CD14-positive monocyte (primary cell): ENCODE measurements around the gene NEFH. TPM values are rescaled to one million over a fixed set of nuclear protein-coding genes. Genes with fewer than 3 reads are reported as not detected.

Source experiments
- DNase-seq, 3 donors: peaks; one replicate each; pipeline ENCODE4 v3.0.0-alpha.2; 2011 to 2022
- H2AFZ ChIP-seq: 2 replicates; pipeline ENCODE4 v1.6.0; 2012; ENCODE audit warnings: mild to moderate bottlenecking, low read depth, low read length, inconsistent platforms; ENCODE audit not compliant: insufficient read depth, poor library complexity, severe bottlenecking
- H3K27ac ChIP-seq, 2 donors: 1 replicate in 1 of 2; 2 replicates in 1 of 2; pipeline ENCODE4 v1.5.1; 2012 to 2013; ENCODE audit warnings: low read length in 2 of 2, control low read depth in 1 of 2, inconsistent platforms in 1 of 2, low read depth in 1 of 2, mild to moderate bottlenecking in 1 of 2
- H3K27me3 ChIP-seq, 2 donors: one replicate each; pipeline versions ENCODE4 v1.6.0 to v1.6.1; 2011 to 2013; ENCODE audit warnings: low read length in 2 of 2; ENCODE audit not compliant: control insufficient read depth in 2 of 2, insufficient read depth in 2 of 2
- H3K36me3 ChIP-seq, 2 donors: replicated peaks in 1 of 2; 1 replicate in 1 of 2; 2 replicates in 1 of 2; pipeline versions ENCODE4 v1.5.1 to v1.6.1; 2012 to 2013; ENCODE audit warnings: low read length in 2 of 2, control low read depth in 1 of 2, inconsistent platforms in 1 of 2, mild to moderate bottlenecking in 1 of 2; ENCODE audit not compliant: insufficient read depth in 2 of 2, control insufficient read depth in 1 of 2
- H3K4me1 ChIP-seq, 2 donors: 1 replicate in 1 of 2; 2 replicates in 1 of 2; pipeline versions ENCODE4 v1.5.1 to v1.6.1; 2012 to 2013; ENCODE audit warnings: low read length in 2 of 2, control low read depth in 1 of 2, inconsistent platforms in 1 of 2, mild to moderate bottlenecking in 1 of 2, moderate library complexity in 1 of 2; ENCODE audit not compliant: insufficient read depth in 2 of 2, control insufficient read depth in 1 of 2
- H3K4me2 ChIP-seq: replicated peaks from 2 replicates; pipeline ENCODE3; 2012; ENCODE audit warnings: low read length, moderate library complexity, mild to moderate bottlenecking; ENCODE audit not compliant: poor library complexity, severe bottlenecking; ENCODE audit errors: extremely low read depth
- H3K4me3 ChIP-seq, 3 experiments: fragments of 200-600 bp in 1 of 3; sonication (generic) in 1 of 3; replicated peaks in 1 of 3; 1 replicate in 2 of 3; 2 replicates in 1 of 3; pipeline ENCODE4 v1.5.1; 2011 to 2013; ENCODE audit warnings: low read length in 3 of 3, mild to moderate bottlenecking in 3 of 3, control low read depth in 2 of 3, low read depth in 2 of 3, inconsistent platforms in 1 of 3, moderate library complexity in 1 of 3
- H3K79me2 ChIP-seq: 2 replicates; pipeline ENCODE4 v1.6.0; 2012; ENCODE audit warnings: mild to moderate bottlenecking, control low read depth, inconsistent platforms, low read length, moderate library complexity; ENCODE audit not compliant: insufficient read depth
- H3K9ac ChIP-seq: 2 replicates; pipeline ENCODE4 v1.6.0; 2017; ENCODE audit warnings: low read length, mild to moderate bottlenecking; ENCODE audit not compliant: insufficient read depth, poor library complexity, severe bottlenecking
- H3K9me3 ChIP-seq, 2 donors: replicated peaks in 1 of 2; 1 replicate in 1 of 2; 2 replicates in 1 of 2; pipeline versions ENCODE4 v1.5.1 to v1.6.1; 2012 to 2013; ENCODE audit warnings: low read length in 2 of 2, control low read depth in 1 of 2; ENCODE audit not compliant: control insufficient read depth in 1 of 2, insufficient read depth in 1 of 2
- H4K20me1 ChIP-seq: 2 replicates; pipeline ENCODE4 v1.6.0; 2012; ENCODE audit warnings: mild to moderate bottlenecking, low read length, control low read depth, moderate library complexity; ENCODE audit not compliant: insufficient read depth
- H3K27ac Mint-ChIP-seq, 7 donors: one replicate each; pipeline ENCODE4 v1.8.0; 2020; ENCODE audit warnings: mild to moderate bottlenecking in 7 of 7, mixed read lengths in 7 of 7, moderate library complexity in 6 of 7, inconsistent platforms in 2 of 7
- H3K27me3 Mint-ChIP-seq, 3 donors: one replicate each; pipeline ENCODE4 v1.8.0; 2021 to 2022; ENCODE audit warnings: low read depth in 3 of 3, mild to moderate bottlenecking in 3 of 3, mixed read lengths in 3 of 3, moderate library complexity in 3 of 3, inconsistent platforms in 1 of 3
- H3K36me3 Mint-ChIP-seq, 2 donors: one replicate each; pipeline ENCODE4 v1.8.0; 2020; ENCODE audit warnings: mixed read lengths in 2 of 2, inconsistent platforms in 1 of 2, mild to moderate bottlenecking in 1 of 2
- H3K4me1 Mint-ChIP-seq: one replicate; pipeline ENCODE4 v1.8.0; 2020; ENCODE audit warnings: mild to moderate bottlenecking, mixed read lengths
- H3K4me3 Mint-ChIP-seq, 2 donors: one replicate each; pipeline ENCODE4 v1.8.0; 2020; ENCODE audit warnings: mild to moderate bottlenecking in 2 of 2, mixed read lengths in 2 of 2, moderate library complexity in 1 of 2
- H3K9me3 Mint-ChIP-seq, 7 donors: one replicate each; pipeline ENCODE4 v1.8.0; 2020 to 2022; ENCODE audit warnings: mixed read lengths in 7 of 7, mild to moderate bottlenecking in 6 of 7, moderate library complexity in 6 of 7, inconsistent platforms in 2 of 7
- WGBS: methylation state at CpG from one replicate; pipeline ENCODE4 v1.1.5; 2013; ENCODE audit warnings: missing lambda C conversion rate; ENCODE audit not compliant: insufficient coverage; 5-methylcytosine and 5-hydroxymethylcytosine counted together
- intact Hi-C, 2 donors: fragments of 100-400 bp; cut with micrococcal nuclease; formaldehyde crosslinking; loops; one replicate each; pipeline versions ENCODE4 v1.15.0 to v1.15.1; 2023
- polyA plus RNA-seq, 3 donors: library from polyadenylated mRNA; depleted of rRNA in 1 of 3; unstranded in 2 of 3; stranded (reverse) in 1 of 3; fragments of 300-500 nt in 2 of 3; fragments of >200 nt in 1 of 3; fragmentation: Illumina TruSeq in 2 of 3; gene quantifications; 1 replicate in 2 of 3; 2 replicates in 1 of 3; pipeline ENCODE4 v1.2.3, GENCODE V29; 2012 to 2021
- TF ChIP-seq, protein P1 (sequence below): fragments of 200-600 bp; IDR thresholded peaks from one replicate; pipeline ENCODE4 v1.8.0; 2022; ENCODE audit warnings: antibody characterized with exemption, mild to moderate bottlenecking

NEFH gene
- polyA plus RNA-seq, 3 donors = 0.20 to 1.2 (median 0.74) TPM

DNA sequence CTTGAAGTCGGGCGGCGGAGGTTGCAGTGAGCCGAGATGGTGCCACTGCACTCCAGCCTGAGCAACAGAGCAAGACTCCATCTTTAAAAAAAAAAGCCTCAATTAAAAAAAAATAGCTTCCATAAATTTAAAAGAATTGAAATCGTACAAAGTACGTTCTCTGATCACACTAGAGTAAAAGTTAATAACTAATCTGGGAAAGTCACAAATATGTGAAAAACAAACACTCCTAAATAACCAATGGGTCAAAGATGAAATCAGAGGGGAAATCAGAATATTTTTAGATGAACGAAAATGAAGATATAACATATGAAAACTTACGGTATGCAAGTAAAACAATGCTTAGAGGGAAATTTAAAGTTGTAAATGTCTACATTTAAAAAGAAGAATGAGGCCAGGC, 19.8 kb downstream of the NEFH start:
- H3K9me3 ChIP-seq = peaks cover 0 to 2% of the 10 kb centered on the region in 2 donors
- H3K4me1 ChIP-seq = peaks cover 6 to 7% of the 10 kb centered on the region in 2 donors
- H3K4me3 ChIP-seq = no peak overlapping the region
- no peaks in the 10 kb centered on the region for H3K36me3 ChIP-seq
- H2AFZ ChIP-seq = no peak overlapping the region
- H3K4me2 ChIP-seq = no peak overlapping the region
- DNase-seq = no peak
- no peak overlapping the region for H3K27ac ChIP-seq
- H4K20me1 ChIP-seq = no peaks in the 10 kb centered on the region
- Mint-ChIP-seq H3K27me3 (no peaks in the 10 kb centered on the region), H3K4me3 (no peak overlapping the region), H3K27ac (no peak overlapping the region), H3K9me3 (peaks cover 0 to 8% (median 3%) of the 10 kb centered on the region in 7 donors), H3K36me3 (peaks cover 16 to 30% of the 10 kb centered on the region in 2 donors), H3K4me1 (peaks cover 10% of the 10 kb centered on the region)
- 100% methylated on average over 2 of the region's 8 CpGs for WGBS
- H3K9ac ChIP-seq = no peak overlapping the region
- no peaks in the 10 kb centered on the region for H3K27me3 ChIP-seq
- intact Hi-C loops = no loop called here
- H3K79me2 ChIP-seq = no peaks in the 10 kb centered on the region
- TF ChIP-seq, protein P1, sequence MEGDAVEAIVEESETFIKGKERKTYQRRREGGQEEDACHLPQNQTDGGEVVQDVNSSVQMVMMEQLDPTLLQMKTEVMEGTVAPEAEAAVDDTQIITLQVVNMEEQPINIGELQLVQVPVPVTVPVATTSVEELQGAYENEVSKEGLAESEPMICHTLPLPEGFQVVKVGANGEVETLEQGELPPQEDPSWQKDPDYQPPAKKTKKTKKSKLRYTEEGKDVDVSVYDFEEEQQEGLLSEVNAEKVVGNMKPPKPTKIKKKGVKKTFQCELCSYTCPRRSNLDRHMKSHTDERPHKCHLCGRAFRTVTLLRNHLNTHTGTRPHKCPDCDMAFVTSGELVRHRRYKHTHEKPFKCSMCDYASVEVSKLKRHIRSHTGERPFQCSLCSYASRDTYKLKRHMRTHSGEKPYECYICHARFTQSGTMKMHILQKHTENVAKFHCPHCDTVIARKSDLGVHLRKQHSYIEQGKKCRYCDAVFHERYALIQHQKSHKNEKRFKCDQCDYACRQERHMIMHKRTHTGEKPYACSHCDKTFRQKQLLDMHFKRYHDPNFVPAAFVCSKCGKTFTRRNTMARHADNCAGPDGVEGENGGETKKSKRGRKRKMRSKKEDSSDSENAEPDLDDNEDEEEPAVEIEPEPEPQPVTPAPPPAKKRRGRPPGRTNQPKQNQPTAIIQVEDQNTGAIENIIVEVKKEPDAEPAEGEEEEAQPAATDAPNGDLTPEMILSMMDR = no peak

DNA sequence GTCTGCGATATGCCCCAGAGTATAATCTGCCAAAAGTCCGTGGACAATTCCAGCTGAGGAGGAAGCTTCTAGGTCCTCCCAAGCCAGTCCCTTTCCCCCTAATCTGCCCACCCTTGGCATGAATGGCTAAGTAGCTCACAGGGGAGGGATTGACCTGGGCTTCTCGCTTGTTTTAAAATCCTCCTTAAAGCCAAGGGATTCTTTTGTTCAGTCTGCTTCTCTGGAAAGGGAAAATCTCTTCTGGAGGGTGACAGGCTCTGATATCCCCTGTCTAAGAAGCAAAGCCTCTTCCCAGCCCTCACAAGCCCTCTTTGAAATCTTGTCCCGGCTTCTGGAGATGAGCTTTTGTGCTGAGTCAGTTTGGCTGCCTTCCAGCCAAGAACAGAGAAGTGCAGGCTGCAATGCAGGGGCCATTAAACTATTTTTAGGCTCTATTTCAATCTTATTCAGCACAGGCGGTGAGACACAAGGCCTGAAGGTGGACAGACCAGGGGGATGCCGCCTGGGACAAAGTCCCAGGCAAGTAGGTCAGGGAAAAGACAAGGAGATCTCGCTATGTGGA, 23.9 kb downstream of the NEFH start:
- intact Hi-C loops = no loop called here
- no peak overlapping the region for H3K27ac ChIP-seq
- H3K4me1 ChIP-seq = peaks cover 6 to 7% of the 10 kb centered on the region in 2 donors
- H3K36me3 ChIP-seq = peaks cover 29 to 36% of the 10 kb centered on the region in 2 donors
- no peaks in the 10 kb centered on the region for H3K27me3 Mint-ChIP-seq
- H3K9me3 Mint-ChIP-seq = no peaks in the 10 kb centered on the region
- H3K27ac Mint-ChIP-seq = peak overlapping the region in 1 of 7 donors; percentile 50
- no peak overlapping the region for H3K9ac ChIP-seq
- WGBS = 38% methylated on average over 4 of the region's 7 CpGs
- H3K79me2 ChIP-seq = no peaks in the 10 kb centered on the region
- H3K36me3 Mint-ChIP-seq = peaks cover 45 to 59% of the 10 kb centered on the region in 2 donors
- no peak overlapping the region for H3K4me2 ChIP-seq
- TF ChIP-seq, protein P1 = no peak
- no peak overlapping the region for H3K4me3 Mint-ChIP-seq
- peak in 1 of 3 donors; percentile 6 for DNase-seq
- peaks cover 10% of the 10 kb centered on the region for H3K4me1 Mint-ChIP-seq
- no peaks in the 10 kb centered on the region for H3K9me3 ChIP-seq
- H4K20me1 ChIP-seq = no peaks in the 10 kb centered on the region
- no peaks in the 10 kb centered on the region for H3K27me3 ChIP-seq
- H2AFZ ChIP-seq = no peak overlapping the region
- no peak overlapping the region for H3K4me3 ChIP-seq
